Stimulated activated CD4-positive, alpha-beta T cell treated with anti-CD3 and anti-CD28 coated beads, Interleukin-1b, Interleukin-23, amount 100 ng/mL, for 4 hours (primary cell): ENCODE measurements around the gene NYAP2.

Experiments
- DNase-seq, 2 donors: peaks; one replicate each; pipeline ENCODE4 v3.0.0-alpha.2; 2020; ENCODE audit warnings: low read depth in 2 of 2

The NYAP2 gene

GRCh38 chr2:225399504-225399903, at the start of gene NYAP2:
TSS of gene NYAP2 (plus strand) at chr2:225399710. CDS start at chr2:225408881, 9,171 bp downstream.
- DNase-seq: no peak

GRCh38 chr2:225353579-225354085, 45.9 kb upstream of the NYAP2 start:
- DNase-seq: no peak

GRCh38 chr2:225354281-225354774, 45.2 kb upstream of the NYAP2 start:
- no peak for DNase-seq

- DNase-seq: no peak
Measured at GRCh38 chr2:225355788-225356187, 43.7 kb upstream of the NYAP2 start.

GRCh38 chr2:225366731-225367130, 32.8 kb upstream of the NYAP2 start:
- no peak for DNase-seq

- no peak for DNase-seq
Measured at GRCh38 chr2:225367482-225367881, 32.0 kb upstream of the NYAP2 start.

GRCh38 chr2:225378984-225379383, 20.5 kb upstream of the NYAP2 start:
- no peak for DNase-seq

GRCh38 chr2:225379856-225380255, 19.7 kb upstream of the NYAP2 start:
- DNase-seq: no peak

GRCh38 chr2:225381609-225382008, 17.9 kb upstream of the NYAP2 start:
- DNase-seq: no peak

GRCh38 chr2:225398372-225398771, 1.1 kb upstream of the NYAP2 start:
- no peak for DNase-seq

GRCh38 chr2:225400060-225400511, 576 bp downstream of the NYAP2 start:
- DNase-seq: no peak

GRCh38 chr2:225400546-225401400, 1.3 kb downstream of the NYAP2 start:
- no peak for DNase-seq

GRCh38 chr2:225402210-225402776, 2.8 kb downstream of the NYAP2 start:
- no peak for DNase-seq

- no peak for DNase-seq
Measured at GRCh38 chr2:225411452-225411851, 11.9 kb downstream of the NYAP2 start.

- DNase-seq: no peak
Measured at GRCh38 chr2:225413786-225414185, 14.3 kb downstream of the NYAP2 start.

GRCh38 chr2:225414902-225415301, 15.4 kb downstream of the NYAP2 start:
- no peak for DNase-seq

GRCh38 chr2:225415341-225415740, 15.8 kb downstream of the NYAP2 start:
- no peak for DNase-seq

GRCh38 chr2:225415792-225416191, 16.3 kb downstream of the NYAP2 start:
- no peak for DNase-seq

GRCh38 chr2:225416616-225417367, 17.3 kb downstream of the NYAP2 start:
- DNase-seq: no peak

GRCh38 chr2:225419033-225419432, 19.5 kb downstream of the NYAP2 start:
- DNase-seq: no peak

GRCh38 chr2:225422145-225422544, 22.6 kb downstream of the NYAP2 start:
- DNase-seq: no peak

GRCh38 chr2:225425284-225425683, 25.8 kb downstream of the NYAP2 start:
- DNase-seq: no peak
